GM12891 (cell line): ENCODE data around the gene AP3S1.

Source experiments
- PAX5 ChIP-seq: IDR thresholded peaks from 2 replicates; pipeline ENCODE4 v1.6.1; 2011; ENCODE audit warnings: low read length, moderate library complexity, mild to moderate bottlenecking; ENCODE audit not compliant: insufficient read depth, severe bottlenecking
- POLR2A ChIP-seq: IDR thresholded peaks from 2 replicates; pipeline ENCODE4 v1.6.1; 2011; ENCODE audit warnings: low read depth, low read length, control low read depth
- POLR2AphosphoS5 ChIP-seq: IDR thresholded peaks from 2 replicates; pipeline ENCODE4 v1.6.1; 2011; ENCODE audit warnings: low read depth, low read length, control low read depth
- POU2F2 ChIP-seq: IDR thresholded peaks from 2 replicates; pipeline ENCODE4 v1.6.1; 2011; ENCODE audit warnings: low read depth, mild to moderate bottlenecking, control low read depth, low read length, moderate library complexity
- SPI1 ChIP-seq: IDR thresholded peaks from 2 replicates; pipeline ENCODE4 v1.6.1; 2011; ENCODE audit warnings: low read depth, low read length, control low read depth
- TAF1 ChIP-seq: IDR thresholded peaks from 2 replicates; pipeline ENCODE4 v1.6.1; 2011; ENCODE audit warnings: low read depth, low read length, control low read depth

GRCh38 chr5:115857626-115858349, 16.1 kb downstream of the AP3S1 start:
- TF ChIP-seq SPI1 (no peak), TAF1 (no peak), POLR2A (no peak), POLR2AphosphoS5 (no peak), POU2F2 (no peak), PAX5 (no peak)
